Measurements from ENCODE around the gene LARGE1. TPM values are rescaled to one million over a fixed set of nuclear protein-coding genes. Genes with fewer than 3 reads are reported as not detected.

LARGE1 gene
- total RNA-seq, 1 experiment from 2014 or later: 5.2 TPM

DNA sequence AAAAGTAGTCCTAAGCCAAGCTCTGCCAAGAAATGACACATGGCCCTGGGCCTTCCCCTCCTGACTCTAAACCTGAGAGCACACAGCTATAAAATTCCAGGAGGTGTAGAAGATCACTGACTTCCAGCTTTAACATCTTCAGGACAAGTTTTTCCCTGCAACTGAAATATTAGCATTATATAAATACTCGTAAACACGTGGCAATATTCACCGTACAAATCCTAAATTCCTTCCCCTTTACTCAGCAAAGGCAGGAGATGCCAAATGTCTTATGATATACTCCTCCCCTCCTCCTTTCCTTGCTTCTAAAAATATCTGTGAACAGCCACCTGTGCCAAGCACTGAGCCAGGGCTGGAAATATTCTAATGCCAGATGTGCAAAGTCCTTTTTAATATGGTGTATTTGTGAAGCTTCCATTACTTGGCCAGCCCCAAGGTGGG lies 194.0 kb downstream of the LARGE1 start:
- no peaks in the 10 kb centered on the region for H3K9me3 Mint-ChIP-seq (ENCODE audit: unreplicated experiment)
- H3K27me3 Mint-ChIP-seq (ENCODE audit: insufficient read depth, unreplicated experiment): no peaks in the 10 kb centered on the region
- H3K27ac Mint-ChIP-seq (ENCODE audit: low read depth, unreplicated experiment): peak overlapping the region; percentile 17
- H3K4me3 Mint-ChIP-seq (ENCODE audit: unreplicated experiment): no peak overlapping the region
- POLR2A ChIA-PET: interaction anchor here (0.6 to 1.3 kb wide), 5 partner anchors 42 to 397 kb away, joined by 3 read pairs; no protein-coding TSS in a partner anchor
- DNase-seq (ENCODE audit: unreplicated experiment): no peak
- TF ChIP-seq, protein P1, sequence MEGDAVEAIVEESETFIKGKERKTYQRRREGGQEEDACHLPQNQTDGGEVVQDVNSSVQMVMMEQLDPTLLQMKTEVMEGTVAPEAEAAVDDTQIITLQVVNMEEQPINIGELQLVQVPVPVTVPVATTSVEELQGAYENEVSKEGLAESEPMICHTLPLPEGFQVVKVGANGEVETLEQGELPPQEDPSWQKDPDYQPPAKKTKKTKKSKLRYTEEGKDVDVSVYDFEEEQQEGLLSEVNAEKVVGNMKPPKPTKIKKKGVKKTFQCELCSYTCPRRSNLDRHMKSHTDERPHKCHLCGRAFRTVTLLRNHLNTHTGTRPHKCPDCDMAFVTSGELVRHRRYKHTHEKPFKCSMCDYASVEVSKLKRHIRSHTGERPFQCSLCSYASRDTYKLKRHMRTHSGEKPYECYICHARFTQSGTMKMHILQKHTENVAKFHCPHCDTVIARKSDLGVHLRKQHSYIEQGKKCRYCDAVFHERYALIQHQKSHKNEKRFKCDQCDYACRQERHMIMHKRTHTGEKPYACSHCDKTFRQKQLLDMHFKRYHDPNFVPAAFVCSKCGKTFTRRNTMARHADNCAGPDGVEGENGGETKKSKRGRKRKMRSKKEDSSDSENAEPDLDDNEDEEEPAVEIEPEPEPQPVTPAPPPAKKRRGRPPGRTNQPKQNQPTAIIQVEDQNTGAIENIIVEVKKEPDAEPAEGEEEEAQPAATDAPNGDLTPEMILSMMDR (IDR thresholded peaks at IDR 0.05; ENCODE audit: unreplicated experiment): no peak
- CTCF ChIA-PET: interaction anchor here (0.7 to 0.9 kb wide), 4 partner anchors 165 to 690 kb away, joined by 3 to 4 read pairs (median 3); no protein-coding TSS in a partner anchor
- intact Hi-C loops (cut with micrococcal nuclease): loop anchor here (5.0 kb wide), 1 partner anchor 196 kb away; the partner anchor contains the start of gene LARGE1
- no TSS peak for BruUV-seq (replicated peaks)
- H3K4me1 Mint-ChIP-seq (ENCODE audit: insufficient read depth, unreplicated experiment): peaks cover 21% of the 10 kb centered on the region
- no peaks in the 10 kb centered on the region for H3K36me3 Mint-ChIP-seq (ENCODE audit: insufficient read depth, unreplicated experiment)

DNA sequence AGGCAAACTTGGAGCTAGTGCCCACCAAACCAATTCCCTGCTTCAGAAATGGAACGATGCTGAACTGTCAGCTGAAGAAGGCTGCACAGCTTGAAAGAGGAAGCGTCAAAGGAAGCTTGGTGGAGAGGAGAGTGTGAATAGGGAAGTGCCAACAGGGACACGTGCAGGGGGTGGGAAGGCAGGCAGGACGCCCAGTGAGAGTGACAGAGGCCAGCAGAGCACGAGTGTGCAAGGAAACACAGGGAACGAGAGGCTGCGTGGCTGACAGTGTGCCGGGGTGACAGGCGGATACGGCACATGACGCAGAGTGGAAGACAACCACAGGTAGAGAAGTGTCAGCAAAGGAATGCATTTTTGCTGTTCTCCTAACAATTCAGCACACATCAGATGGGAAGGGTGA lies 196.4 kb downstream of the LARGE1 start:
- no peak for DNase-seq (ENCODE audit: unreplicated experiment)
- no peak overlapping the region for H3K27ac Mint-ChIP-seq (ENCODE audit: low read depth, unreplicated experiment)
- no peaks in the 10 kb centered on the region for H3K36me3 Mint-ChIP-seq (ENCODE audit: insufficient read depth, unreplicated experiment)
- H3K4me3 Mint-ChIP-seq (ENCODE audit: unreplicated experiment): no peak overlapping the region
- ChIA-PET CTCF (interaction anchor here (0.7 kb wide), 1 partner anchor 18 kb away, joined by 3 read pairs; no protein-coding TSS in a partner anchor), POLR2A (no interaction called here)
- peaks cover 21% of the 10 kb centered on the region for H3K4me1 Mint-ChIP-seq (ENCODE audit: insufficient read depth, unreplicated experiment)
- no peaks in the 10 kb centered on the region for H3K9me3 Mint-ChIP-seq (ENCODE audit: unreplicated experiment)
- TF ChIP-seq, protein P1 (IDR thresholded peaks at IDR 0.05; ENCODE audit: unreplicated experiment): no peak
- no peaks in the 10 kb centered on the region for H3K27me3 Mint-ChIP-seq (ENCODE audit: insufficient read depth, unreplicated experiment)
- no TSS peak for BruUV-seq (replicated peaks)
- intact Hi-C loops (cut with micrococcal nuclease): no loop called here

DNA sequence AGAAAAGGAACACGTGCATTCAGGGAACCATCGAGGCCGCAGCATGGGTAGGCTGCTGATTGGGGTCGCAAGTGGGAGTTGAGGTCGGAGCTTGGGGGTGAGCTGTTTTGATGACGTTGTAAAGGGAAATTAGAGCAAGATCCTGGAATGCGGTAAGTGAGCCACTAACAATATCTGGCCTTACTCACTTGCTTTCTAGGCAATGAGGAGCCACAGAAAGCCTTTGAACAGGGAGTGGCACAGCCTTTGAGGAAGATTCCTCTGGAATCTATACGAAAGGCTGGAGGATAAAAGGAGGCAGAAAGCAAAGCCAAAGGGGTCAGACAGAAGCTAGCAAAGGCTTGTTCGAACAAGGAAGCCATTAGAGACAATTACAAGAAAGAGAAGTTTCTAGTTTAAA lies 197.5 kb downstream of the LARGE1 start:
- Mint-ChIP-seq H3K27me3 (ENCODE audit: insufficient read depth, unreplicated experiment) (no peaks in the 10 kb centered on the region), H3K9me3 (ENCODE audit: unreplicated experiment) (no peaks in the 10 kb centered on the region), H3K4me3 (ENCODE audit: unreplicated experiment) (no peak overlapping the region), H3K4me1 (ENCODE audit: insufficient read depth, unreplicated experiment) (peaks cover 21% of the 10 kb centered on the region), H3K36me3 (ENCODE audit: insufficient read depth, unreplicated experiment) (no peaks in the 10 kb centered on the region), H3K27ac (ENCODE audit: low read depth, unreplicated experiment) (no peak overlapping the region)
- no TSS peak for BruUV-seq (replicated peaks)
- intact Hi-C loops (cut with micrococcal nuclease): no loop called here
- no peak for DNase-seq (ENCODE audit: unreplicated experiment)
- CTCF ChIA-PET: interaction anchor here (0.6 to 1.0 kb wide), 4 partner anchors 25 to 1753 kb away, joined by 3 to 4 read pairs (median 4); no protein-coding TSS in a partner anchor
- POLR2A ChIA-PET: no interaction called here
- TF ChIP-seq, protein P1 (IDR thresholded peaks at IDR 0.05; ENCODE audit: unreplicated experiment): no peak

DNA sequence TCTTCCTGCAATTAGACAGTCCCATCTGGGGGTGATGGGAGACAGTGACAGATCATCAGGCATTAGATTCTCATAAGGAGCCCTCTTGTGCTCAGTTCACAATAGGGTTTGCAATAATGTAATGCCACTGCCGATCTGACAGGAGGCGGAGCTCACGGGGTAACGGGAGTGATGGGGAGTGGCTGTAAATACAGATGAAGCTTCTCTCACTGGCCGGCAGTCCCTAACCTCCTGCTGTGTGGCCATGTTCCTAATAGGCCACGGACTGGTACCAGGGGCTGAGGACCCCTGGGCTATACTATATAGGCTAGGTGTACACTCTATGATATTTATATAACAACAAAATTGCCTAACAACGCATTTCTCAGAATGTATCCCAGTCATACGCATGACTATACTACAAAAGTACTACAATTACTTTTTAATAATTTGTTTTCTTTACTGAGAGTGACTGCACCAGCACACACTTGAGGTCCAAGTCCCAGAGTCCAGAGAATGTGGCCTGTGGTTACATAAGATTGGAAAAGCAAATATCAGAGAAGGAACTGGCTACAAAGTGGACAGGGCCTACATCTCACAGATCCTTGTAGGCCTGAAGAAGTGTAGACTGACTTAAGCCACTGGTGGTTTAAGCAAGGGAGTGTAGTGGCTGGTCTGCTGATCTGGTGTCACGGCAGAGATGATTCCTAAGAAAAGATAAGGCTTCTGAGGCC lies 200.0 kb downstream of the LARGE1 start:
- H3K9me3 Mint-ChIP-seq (ENCODE audit: unreplicated experiment): no peaks in the 10 kb centered on the region
- no peaks in the 10 kb centered on the region for H3K36me3 Mint-ChIP-seq (ENCODE audit: insufficient read depth, unreplicated experiment)
- ChIA-PET CTCF (no interaction called here), POLR2A (no interaction called here)
- no peak overlapping the region for H3K27ac Mint-ChIP-seq (ENCODE audit: low read depth, unreplicated experiment)
- intact Hi-C loops (cut with micrococcal nuclease): no loop called here
- TF ChIP-seq, protein P1 (IDR thresholded peaks at IDR 0.05; ENCODE audit: unreplicated experiment): no peak
- no TSS peak for BruUV-seq (replicated peaks)
- DNase-seq (ENCODE audit: unreplicated experiment): no peak
- H3K27me3 Mint-ChIP-seq (ENCODE audit: insufficient read depth, unreplicated experiment): no peaks in the 10 kb centered on the region
- H3K4me1 Mint-ChIP-seq (ENCODE audit: insufficient read depth, unreplicated experiment): peaks cover 7% of the 10 kb centered on the region
- no peak overlapping the region for H3K4me3 Mint-ChIP-seq (ENCODE audit: unreplicated experiment)

All from MCF 10A (cell line).